Embryonic facial prominence (tissue), 1 donor: ENCODE results near the gene IGF2.

Experiments used
- DNase-seq: peaks from one replicate; pipeline ENCODE4 v3.0.0-alpha.2; 2016; ENCODE audit errors: extremely low spot score

IGF2 gene

GRCh38 chr11:2169626-2170570 is 30.7 kb upstream of the IGF2 start:
- DNase-seq = no peak

GRCh38 chr11:2169005-2169378 is 29.8 kb upstream of the IGF2 start:
- no peak for DNase-seq

DNA sequence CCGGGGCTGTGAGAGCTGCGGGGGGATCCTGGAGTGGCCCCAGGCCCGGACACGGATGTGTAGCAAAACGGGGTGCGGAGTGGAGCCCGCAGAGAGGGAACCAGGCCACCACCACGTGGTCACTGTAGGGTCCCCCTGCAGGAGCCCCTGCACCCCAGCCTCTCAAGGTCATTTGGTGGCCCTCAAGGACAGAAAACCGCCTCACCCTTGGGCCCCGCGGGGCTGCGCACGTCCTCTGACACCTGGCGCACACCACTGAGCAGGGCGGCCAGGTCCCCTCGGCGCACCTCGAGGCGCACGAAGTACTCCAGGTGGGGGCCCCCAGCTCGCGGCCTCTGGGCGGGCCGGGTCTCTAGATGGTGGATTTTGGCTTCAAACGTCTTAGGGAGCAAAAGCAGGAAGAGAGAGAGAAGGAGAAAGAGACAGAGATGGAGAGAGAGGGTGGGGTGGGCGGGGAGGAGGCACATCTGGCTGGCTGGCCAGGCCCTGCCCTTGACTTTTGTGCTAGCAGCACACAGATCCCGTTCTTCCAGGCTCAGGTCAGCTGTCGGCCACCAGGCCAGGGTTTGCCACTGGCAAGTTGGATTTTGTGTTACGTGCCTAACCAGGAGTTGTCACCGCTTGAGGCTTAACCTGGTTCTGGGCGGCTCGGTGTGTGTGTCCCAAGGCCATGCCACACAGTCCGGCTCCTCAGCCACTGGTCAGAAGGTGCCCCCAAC is 29.3 kb upstream of the IGF2 start:
- no peak for DNase-seq

GRCh38 chr11:2167141-2168045 is 28.2 kb upstream of the IGF2 start:
- no peak for DNase-seq

- no peak for DNase-seq
Measured at GRCh38 chr11:2166091-2166851, 27.1 kb upstream of the IGF2 start.

GRCh38 chr11:2165571-2165970 is 26.4 kb upstream of the IGF2 start:
- no peak for DNase-seq

- no peak for DNase-seq
Measured at GRCh38 chr11:2164861-2165555, 25.8 kb upstream of the IGF2 start.

- no peak for DNase-seq
Measured at GRCh38 chr11:2164081-2164480, 24.9 kb upstream of the IGF2 start.

- DNase-seq = no peak
Measured at GRCh38 chr11:2163428-2163978, 24.3 kb upstream of the IGF2 start.

- no peak for DNase-seq
Measured at GRCh38 chr11:2160736-2161259, 21.6 kb upstream of the IGF2 start, which contains the start of gene INS. Gene INS (minus strand): TSS chr11:2161209. CDS start chr11:2160971, 238 bp downstream.

- DNase-seq = no peak
Measured at GRCh38 chr11:2159536-2160413, 20.6 kb upstream of the IGF2 start.

- DNase-seq = no peak
Measured at GRCh38 chr11:2158966-2159365, 19.8 kb upstream of the IGF2 start.

DNA sequence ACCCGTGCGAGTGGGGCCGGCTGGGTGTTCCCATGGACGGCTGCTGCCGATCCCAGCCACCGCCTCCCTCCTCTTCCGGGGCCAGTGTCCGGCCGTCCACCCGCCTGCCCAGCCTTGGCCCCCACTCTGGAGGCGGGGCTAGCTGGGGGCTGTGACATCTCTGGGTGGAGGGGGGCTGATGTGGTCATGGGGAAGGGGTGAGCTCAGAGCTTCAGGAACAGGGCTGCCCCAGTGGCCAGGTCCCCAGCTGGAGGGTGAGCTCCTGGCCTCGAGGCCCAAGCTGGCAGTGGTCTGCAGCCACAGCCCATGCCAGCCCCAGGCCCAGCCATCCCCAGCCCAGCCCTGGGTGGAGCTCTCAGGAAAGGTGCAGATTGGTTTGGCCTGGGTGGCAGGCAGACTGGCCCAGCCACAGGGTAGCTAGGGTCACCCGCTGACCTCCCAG is 19.1 kb upstream of the IGF2 start:
- no peak for DNase-seq

DNA sequence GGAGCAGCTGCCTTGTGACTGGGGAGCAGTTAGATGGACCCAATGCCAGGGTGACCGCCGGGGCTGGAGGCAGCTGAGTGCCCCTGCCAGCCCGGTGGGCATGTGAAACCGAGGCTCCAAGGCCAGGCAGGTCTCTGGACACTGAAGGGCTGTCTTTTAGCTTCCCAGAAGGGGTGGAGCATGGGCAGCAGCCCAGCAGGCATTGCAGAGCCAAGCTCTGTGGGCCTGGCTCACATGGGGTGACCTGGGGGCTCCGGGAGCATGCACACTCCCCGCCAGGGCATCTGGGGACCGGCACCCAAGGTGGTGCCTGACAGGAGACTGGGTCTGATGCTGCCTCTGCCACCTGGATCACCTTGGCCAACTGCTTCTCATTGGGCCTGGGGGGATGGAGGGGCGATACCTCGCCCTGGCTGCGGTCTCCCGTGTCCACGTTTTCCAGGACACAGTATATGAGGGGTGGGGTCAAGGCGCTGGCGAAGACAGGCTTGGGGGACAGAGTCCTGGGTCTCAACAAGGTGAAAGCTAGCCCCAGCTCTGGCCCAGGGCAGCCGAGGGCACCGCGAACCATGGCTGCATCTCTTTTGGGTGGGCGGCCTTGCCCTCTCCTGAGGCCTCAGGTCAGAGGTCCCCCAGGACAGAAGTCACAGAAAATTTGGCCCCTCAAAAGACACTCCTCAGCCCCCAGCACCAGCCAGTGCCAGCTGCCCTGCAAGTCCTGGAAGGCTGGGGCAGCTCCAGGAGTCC is 18.3 kb upstream of the IGF2 start:
- no peak for DNase-seq

GRCh38 chr11:2156416-2157182 is 17.4 kb upstream of the IGF2 start:
- no peak for DNase-seq

GRCh38 chr11:2155511-2155910 is 16.3 kb upstream of the IGF2 start:
- no peak for DNase-seq

- DNase-seq = no peak
Measured at GRCh38 chr11:2154889-2155288, 15.7 kb upstream of the IGF2 start.
